ENCODE data around the gene LPP. TPM values are rescaled to one million over a fixed set of nuclear protein-coding genes. Genes with fewer than 3 reads are reported as not detected.

The LPP gene
- total and polyA plus RNA-seq, 10 of the 15 experiments (the other 5 are each of a cell fraction or from before 2014, with no cell fraction given), result under 0.01 to 0.62 (median 0.03) TPM

DNA sequence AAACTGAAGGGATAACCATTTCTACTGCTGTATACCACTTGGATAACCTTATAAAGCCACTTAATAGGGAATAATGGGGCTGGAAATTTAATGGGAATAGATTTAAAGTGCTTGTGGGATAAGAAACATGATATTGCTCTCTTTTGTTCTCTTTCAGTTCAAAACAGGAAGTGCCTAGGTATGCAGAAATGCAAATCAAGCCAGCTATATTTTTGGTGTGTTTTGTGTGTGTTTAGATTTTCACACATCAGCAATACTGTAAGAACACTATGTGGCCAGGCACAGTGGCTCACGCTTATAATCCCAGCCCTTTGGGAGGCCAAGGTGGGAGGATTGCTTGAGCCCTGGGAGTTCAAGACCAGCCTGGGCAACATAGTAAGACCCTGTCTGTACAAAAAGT, 575.5 kb downstream of the LPP start:
- 13% methylated on average over 1 of the region's 1 CpG for WGBS (ENCODE audit: insufficient coverage, insufficient replicate concordance, low lambda C conversion rate, missing lambda C conversion rate)
- ATAC-seq (no peak), FAIRE-seq (no peak), DNase-seq (ENCODE audit: low read depth, low spot score) (no peak)
- SMC1A ChIA-PET (ENCODE audit: uncharacterized antibody, unreplicated experiment), result no interaction called here
- Histone ChIP-seq H3K79me2 (ENCODE audit: control insufficient read depth, insufficient read depth, low read length) (no peaks in the 10 kb centered on the region), H3K36me3 (ENCODE audit: control insufficient read depth in 2 of 2, insufficient read depth in 2 of 2, low read length in 1 of 2) (no peaks in the 10 kb centered on the region), H4K20me1 (ENCODE audit: control insufficient read depth, insufficient read depth) (no peaks in the 10 kb centered on the region), H2AFZ (ENCODE audit: control insufficient read depth, low read depth, low read length) (no peak overlapping the region), H3K9ac (ENCODE audit: control insufficient read depth, insufficient read depth, low read length) (no peak overlapping the region), H3K9me3 (replicated peaks; ENCODE audit: control insufficient read depth, insufficient read depth, low read length) (no peaks in the 10 kb centered on the region), H3K4me1 (ENCODE audit: control insufficient read depth, insufficient read depth, low read length) (no peaks in the 10 kb centered on the region; the same call in 1 of the 2 replicates), H3K4me3 (no peak overlapping the region), H3K27ac (ENCODE audit: control insufficient read depth, insufficient read depth) (no peak overlapping the region), H3K27me3 (replicated peaks in 1 of 2; ENCODE audit: control insufficient read depth in 2 of 2, insufficient read depth in 2 of 2, low read length in 1 of 2) (no peaks in the 10 kb centered on the region; a peak in 1 of 4 replicates), H3K4me2 (ENCODE audit: control insufficient read depth, insufficient read depth) (no peak overlapping the region)
- RAD21 ChIA-PET (ENCODE audit: unreplicated experiment), result no interaction called here
- POLR2A ChIA-PET, result no interaction called here
- intact Hi-C loops (cut with micrococcal nuclease; ENCODE audit: unreplicated experiment), result no loop called here
- no TSS peak for BruUV-seq (replicated peaks)
- TF ChIP-seq SPI1 (IDR thresholded peaks at IDR 0.05; ENCODE audit: borderline replicate concordance, insufficient read depth, low read depth, low read length) (peak; percentile 32; the same call in 1 of the 2 replicates), FOS (IDR thresholded peaks at IDR 0.05; ENCODE audit: borderline replicate concordance, extremely low read depth, insufficient read length) (no peak), SMARCA5 (IDR thresholded peaks at IDR 0.05) (no peak), RELA (IDR thresholded peaks at IDR 0.05; ENCODE audit: borderline replicate concordance, partially characterized antibody) (no peak)
- in situ Hi-C loops (cut with MboI), result no loop called here
- CTCF ChIA-PET, result no interaction called here

DNA sequence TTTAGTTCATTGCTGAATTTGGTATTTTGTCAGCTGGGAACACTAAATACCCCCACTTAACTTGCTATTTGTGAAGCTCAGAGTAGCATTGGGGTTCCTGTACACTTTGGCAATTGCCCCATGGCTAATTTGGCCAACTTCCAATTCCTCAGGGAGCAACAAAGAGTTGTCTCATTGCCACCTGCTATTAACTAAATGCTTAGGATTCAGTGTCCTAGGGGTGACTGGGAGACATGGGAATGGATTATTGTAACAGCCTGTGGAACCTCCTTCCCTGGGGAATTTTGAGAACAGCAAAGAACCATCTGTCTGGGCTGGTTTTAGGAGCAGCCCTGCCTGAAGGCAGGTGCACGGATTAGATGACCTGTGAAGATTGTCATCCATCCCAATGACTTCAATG, 580.4 kb downstream of the LPP start:
- Histone ChIP-seq H3K9me3 (replicated peaks; ENCODE audit: control insufficient read depth, insufficient read depth, low read length) (no peaks in the 10 kb centered on the region), H3K36me3 (ENCODE audit: control insufficient read depth in 2 of 2, insufficient read depth in 2 of 2, low read length in 1 of 2) (no peaks in the 10 kb centered on the region), H2AFZ (ENCODE audit: control insufficient read depth, low read depth, low read length) (no peak overlapping the region), H4K20me1 (ENCODE audit: control insufficient read depth, insufficient read depth) (no peaks in the 10 kb centered on the region), H3K4me2 (ENCODE audit: control insufficient read depth, insufficient read depth) (no peak overlapping the region), H3K4me3 (no peak overlapping the region), H3K79me2 (ENCODE audit: control insufficient read depth, insufficient read depth, low read length) (no peaks in the 10 kb centered on the region), H3K27me3 (replicated peaks in 1 of 2; ENCODE audit: control insufficient read depth in 2 of 2, insufficient read depth in 2 of 2, low read length in 1 of 2) (no peaks in the 10 kb centered on the region), H3K27ac (ENCODE audit: control insufficient read depth, insufficient read depth) (no peak overlapping the region), H3K9ac (ENCODE audit: control insufficient read depth, insufficient read depth, low read length) (no peak overlapping the region), H3K4me1 (ENCODE audit: control insufficient read depth, insufficient read depth, low read length) (no peaks in the 10 kb centered on the region; the same call in 1 of the 2 replicates)
- TF ChIP-seq, protein P1, sequence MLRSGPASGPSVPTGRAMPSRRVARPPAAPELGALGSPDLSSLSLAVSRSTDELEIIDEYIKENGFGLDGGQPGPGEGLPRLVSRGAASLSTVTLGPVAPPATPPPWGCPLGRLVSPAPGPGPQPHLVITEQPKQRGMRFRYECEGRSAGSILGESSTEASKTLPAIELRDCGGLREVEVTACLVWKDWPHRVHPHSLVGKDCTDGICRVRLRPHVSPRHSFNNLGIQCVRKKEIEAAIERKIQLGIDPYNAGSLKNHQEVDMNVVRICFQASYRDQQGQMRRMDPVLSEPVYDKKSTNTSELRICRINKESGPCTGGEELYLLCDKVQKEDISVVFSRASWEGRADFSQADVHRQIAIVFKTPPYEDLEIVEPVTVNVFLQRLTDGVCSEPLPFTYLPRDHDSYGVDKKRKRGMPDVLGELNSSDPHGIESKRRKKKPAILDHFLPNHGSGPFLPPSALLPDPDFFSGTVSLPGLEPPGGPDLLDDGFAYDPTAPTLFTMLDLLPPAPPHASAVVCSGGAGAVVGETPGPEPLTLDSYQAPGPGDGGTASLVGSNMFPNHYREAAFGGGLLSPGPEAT (IDR thresholded peaks at IDR 0.05; ENCODE audit: low read depth), result no peak
- 0 out of 2 replicates have a peak, but pooled peaks have one; percentile 1 for TF ChIP-seq NFYB (IDR thresholded peaks at IDR 0.05; ENCODE audit: insufficient read depth, low read depth, low read length)
- ChIA-PET CTCF (interaction anchor here (1.0 to 2.3 kb wide), 2 partner anchors 15 to 995 kb away, joined by 3 to 9 read pairs; no protein-coding TSS in a partner anchor), POLR2A (no interaction called here), RAD21 (ENCODE audit: unreplicated experiment) (no interaction called here), SMC1A (ENCODE audit: uncharacterized antibody, unreplicated experiment) (interaction anchor here (1.5 kb wide), 1 partner anchor 10 kb away, joined by 4 read pairs; no protein-coding TSS in a partner anchor)
- no peak for DNase-seq (ENCODE audit: low read depth, low spot score)
- in situ Hi-C loops (cut with MboI) (no loop called here), intact Hi-C loops (cut with micrococcal nuclease; ENCODE audit: unreplicated experiment) (no loop called here)
- 18% methylated on average over 1 of the region's 1 CpG for WGBS (ENCODE audit: insufficient coverage, insufficient replicate concordance, low lambda C conversion rate, missing lambda C conversion rate)
- FAIRE-seq, result no peak
- no peak for ATAC-seq
- BruUV-seq (replicated peaks), result no TSS peak

All from GM12878 (cell line).